GM18511 (cell line): Measurements from ENCODE around the gene SLC12A2.

Experiments used
- ATAC-seq: cut with Tn5 transposase; IDR thresholded peaks from one replicate; pipeline ENCODE4 v1.9.1; 2021; ENCODE audit warnings: mild to moderate bottlenecking, moderate library complexity; ENCODE audit not compliant: unreplicated experiment

The SLC12A2 gene

GRCh38 chr5:128216860-128217531, 133.4 kb downstream of the SLC12A2 start:
- no peak for ATAC-seq

GRCh38 chr5:128220841-128221240, 137.3 kb downstream of the SLC12A2 start:
- ATAC-seq: no peak

GRCh38 chr5:128224336-128224735, 140.8 kb downstream of the SLC12A2 start:
- no peak for ATAC-seq

- ATAC-seq: no peak
Measured at GRCh38 chr5:128225245-128226030, 141.9 kb downstream of the SLC12A2 start.

- ATAC-seq: no peak
Measured at GRCh38 chr5:128228008-128228407, 144.4 kb downstream of the SLC12A2 start.

GRCh38 chr5:128228521-128228920, 145.0 kb downstream of the SLC12A2 start:
- ATAC-seq: no peak

GRCh38 chr5:128234928-128235641, 151.5 kb downstream of the SLC12A2 start:
- no peak for ATAC-seq

GRCh38 chr5:128236334-128236733, 152.8 kb downstream of the SLC12A2 start:
- no peak for ATAC-seq

- peak; percentile 55 for ATAC-seq
Measured at GRCh38 chr5:128237000-128237399, 153.4 kb downstream of the SLC12A2 start.

GRCh38 chr5:128237546-128237945, 154.0 kb downstream of the SLC12A2 start:
- ATAC-seq: no peak
